Fibroblast of skin of right biceps (primary cell): Measurements from ENCODE around the gene ISYNA1.
A peak's percentile ranks its signal among the peaks of the same experiment; 100 is the strongest.

Experiments
- DNase-seq: peaks from one replicate; pipeline ENCODE4 v3.0.0-alpha.2; 2013

The ISYNA1 gene

DNA sequence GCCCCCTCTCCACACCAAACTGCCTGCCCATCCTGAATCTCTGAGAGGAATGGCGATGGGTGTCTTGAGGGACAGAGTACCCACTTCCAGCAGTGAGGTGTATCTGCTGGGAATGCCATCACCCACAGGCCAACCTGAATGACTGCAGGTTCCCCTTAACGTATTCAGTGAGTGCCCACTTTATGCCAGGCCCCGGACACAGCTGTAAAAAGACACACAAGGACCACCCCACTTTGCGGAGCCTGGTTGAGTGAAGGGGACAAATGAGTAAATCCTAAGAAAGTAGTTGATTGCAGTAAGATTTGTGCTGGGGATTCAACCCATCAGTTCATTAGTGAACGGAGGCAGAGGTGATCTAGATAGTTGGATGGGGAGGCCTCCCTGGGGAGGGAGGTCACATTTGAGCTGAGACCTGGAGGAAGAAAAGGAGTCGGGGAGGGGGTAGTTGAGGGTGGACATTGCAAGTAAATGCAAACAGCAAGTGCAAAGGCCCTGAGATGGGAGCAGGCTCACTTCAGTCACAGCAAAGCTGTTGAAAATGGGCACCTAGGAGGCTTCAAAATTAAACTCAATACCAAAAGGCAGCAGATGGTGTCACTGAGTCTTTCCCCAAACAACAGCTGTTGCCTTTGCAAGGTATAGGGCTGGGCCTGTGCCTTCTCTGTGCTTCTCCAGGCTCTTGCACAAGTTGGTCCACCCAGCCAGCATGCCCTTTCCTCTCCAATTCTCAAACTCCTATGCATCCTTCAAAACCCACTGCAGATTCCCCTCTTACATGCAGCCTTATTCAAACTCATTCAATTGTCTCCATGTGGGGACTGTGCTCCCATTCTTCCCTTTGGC is 47.6 kb downstream of the ISYNA1 start:
- no peak for DNase-seq

DNA sequence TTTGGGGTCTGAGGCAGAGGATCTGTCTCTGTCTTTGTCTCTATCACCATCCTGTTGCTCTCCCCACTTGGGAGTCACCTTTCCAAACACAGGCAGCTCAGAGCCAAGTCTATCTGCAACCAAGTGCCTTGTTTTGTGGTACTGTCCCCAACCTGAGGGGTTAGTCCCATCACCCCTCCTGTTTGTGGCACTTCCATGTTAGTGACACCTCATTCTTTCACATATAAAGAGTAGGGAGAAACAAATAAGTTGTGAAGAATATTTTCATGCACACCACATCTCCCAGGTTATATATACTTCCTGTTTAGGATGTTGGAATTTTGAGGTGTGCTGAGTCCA is 48.2 kb downstream of the ISYNA1 start:
- no peak for DNase-seq

GRCh38 chr19:18388960-18389725 is 48.8 kb downstream of the ISYNA1 start:
- DNase-seq: no peak

- DNase-seq: peak; percentile 60
Observed at GRCh38 chr19:18388100-18388959, 49.6 kb downstream of the ISYNA1 start.

GRCh38 chr19:18386543-18387271 is 51.2 kb downstream of the ISYNA1 start:
- DNase-seq: peak; percentile 49

DNA sequence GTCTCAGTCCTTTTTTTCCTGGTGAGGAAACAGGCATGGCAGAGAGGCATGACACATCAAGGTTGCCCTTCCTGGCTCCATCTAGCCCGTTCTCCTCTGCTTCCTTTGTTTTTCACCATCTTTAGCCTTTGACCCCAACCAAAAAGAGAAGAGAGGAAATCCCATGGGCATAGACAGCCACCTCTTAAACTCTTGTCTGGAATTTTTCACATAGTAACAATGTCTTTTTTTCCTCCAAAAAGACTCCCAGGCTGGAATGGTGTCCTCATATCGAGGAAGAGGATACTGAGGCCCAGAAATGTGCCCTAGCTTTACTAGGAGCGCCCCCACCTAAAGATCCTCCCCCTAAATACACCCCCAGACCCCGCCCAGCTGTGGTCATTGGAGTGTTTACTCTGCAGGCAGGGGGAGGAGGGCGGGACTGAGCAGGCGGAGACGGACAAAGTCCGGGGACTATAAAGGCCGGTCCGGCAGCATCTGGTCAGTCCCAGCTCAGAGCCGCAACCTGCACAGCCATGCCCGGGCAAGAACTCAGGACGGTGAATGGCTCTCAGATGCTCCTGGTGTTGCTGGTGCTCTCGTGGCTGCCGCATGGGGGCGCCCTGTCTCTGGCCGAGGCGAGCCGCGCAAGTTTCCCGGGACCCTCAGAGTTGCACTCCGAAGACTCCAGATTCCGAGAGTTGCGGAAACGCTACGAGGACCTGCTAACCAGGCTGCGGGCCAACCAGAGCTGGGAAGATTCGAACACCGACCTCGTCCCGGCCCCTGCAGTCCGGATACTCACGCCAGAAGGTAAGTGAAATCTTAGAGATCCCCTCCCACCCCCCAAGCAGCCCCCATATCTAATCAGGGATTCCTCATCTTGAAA is 52.0 kb downstream of the ISYNA1 start, which contains the start of gene GDF15:
Gene GDF15 (plus strand): TSS at position 484 of the 868 bp plus-strand sequence. CDS start 32 bp downstream, at position 516.
- DNase-seq: peak; percentile 42

DNA sequence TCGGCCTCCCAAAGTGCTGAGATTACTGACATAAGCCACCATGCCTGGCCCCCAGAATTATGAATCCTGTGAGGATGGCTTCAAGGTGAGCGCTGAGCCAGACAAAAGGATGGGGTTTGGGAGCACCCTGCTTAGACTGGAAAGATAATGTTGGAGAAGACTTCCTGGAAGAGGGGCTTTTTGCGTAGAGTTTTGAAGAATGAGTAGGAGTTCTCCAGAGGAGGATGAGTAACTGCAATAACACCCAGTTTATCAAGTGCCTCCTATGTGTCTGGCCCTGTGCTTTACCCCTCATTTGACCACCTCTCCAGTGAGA is 52.6 kb downstream of the ISYNA1 start:
- no peak for DNase-seq

DNA sequence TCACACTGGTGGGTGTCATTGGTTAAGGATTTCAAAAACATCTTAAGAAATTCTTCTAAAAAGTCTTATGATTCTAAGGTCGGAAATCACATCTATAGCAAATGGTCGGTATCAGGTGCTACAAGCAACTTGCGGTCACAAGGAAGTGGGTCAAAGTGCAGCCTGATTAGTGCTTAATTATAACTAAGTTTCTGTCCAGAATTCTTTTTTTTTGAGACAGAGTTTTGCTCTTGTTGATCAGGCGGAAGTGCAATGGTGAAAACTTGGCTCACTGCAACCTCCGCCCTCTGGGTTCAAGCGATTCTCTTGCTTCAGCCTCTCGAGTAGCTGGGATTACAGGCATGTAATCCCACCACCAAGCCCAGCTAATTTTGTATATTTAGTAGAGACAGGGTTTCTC is 53.2 kb downstream of the ISYNA1 start:
- DNase-seq: no peak
